DOHH2 (cell line): ENCODE results near the gene ASPDH.

ENCODE experiments used
- CTCF ChIP-seq: fragments of 200-600 bp; sonication (generic); IDR thresholded peaks from one replicate; pipeline ENCODE4 v1.5.1; 2014; ENCODE audit warnings: antibody characterized with exemption, mild to moderate bottlenecking, low read depth, low read length; ENCODE audit not compliant: poor library complexity, severe bottlenecking
- EZH2phosphoT487 ChIP-seq: fragments of 200-600 bp; sonication (generic); IDR thresholded peaks from 2 replicates; pipeline ENCODE4 v1.6.1; 2017; ENCODE audit warnings: borderline replicate concordance, mild to moderate bottlenecking, antibody characterized with exemption, low read length, moderate library complexity, mixed read lengths

GRCh38 chr19:50498219-50499056, 15.3 kb downstream of the ASPDH start:
- TF ChIP-seq CTCF (no peak), EZH2phosphoT487 (no peak)
